GM19099 (cell line): Measurements from ENCODE around the gene C17orf50.

Experiments
- POLR2A ChIP-seq: IDR thresholded peaks from 3 replicates; pipeline ENCODE4 v1.6.1; 2011; ENCODE audit warnings: low read depth; ENCODE audit not compliant: insufficient read length; ENCODE audit errors: extremely low read depth

Gene C17orf50

DNA sequence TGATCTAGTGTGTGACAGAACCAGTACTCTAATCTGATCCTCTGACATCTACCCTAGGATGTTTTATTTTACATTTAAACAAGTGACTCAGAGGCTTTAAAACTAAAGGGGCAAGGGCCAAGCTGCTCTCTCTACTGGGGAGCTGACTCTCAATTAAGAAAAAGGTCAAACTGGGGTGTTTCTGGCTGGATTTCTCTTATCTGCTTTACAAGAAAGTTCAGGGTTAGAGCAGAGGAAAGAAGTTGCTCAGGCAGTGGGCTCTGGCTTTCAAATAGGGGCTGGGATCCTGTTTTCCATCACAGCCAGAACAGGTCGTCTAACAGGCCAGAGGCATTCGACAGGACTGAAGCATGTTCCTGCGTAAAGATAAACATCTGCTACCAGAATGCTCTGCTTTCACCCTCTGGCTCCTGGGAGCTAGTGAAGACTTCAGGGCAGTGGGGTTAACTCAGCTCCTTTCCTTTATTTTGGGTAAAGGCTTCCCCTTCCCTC is 26.3 kb downstream of the C17orf50 start:
- no peak for TF ChIP-seq POLR2A

DNA sequence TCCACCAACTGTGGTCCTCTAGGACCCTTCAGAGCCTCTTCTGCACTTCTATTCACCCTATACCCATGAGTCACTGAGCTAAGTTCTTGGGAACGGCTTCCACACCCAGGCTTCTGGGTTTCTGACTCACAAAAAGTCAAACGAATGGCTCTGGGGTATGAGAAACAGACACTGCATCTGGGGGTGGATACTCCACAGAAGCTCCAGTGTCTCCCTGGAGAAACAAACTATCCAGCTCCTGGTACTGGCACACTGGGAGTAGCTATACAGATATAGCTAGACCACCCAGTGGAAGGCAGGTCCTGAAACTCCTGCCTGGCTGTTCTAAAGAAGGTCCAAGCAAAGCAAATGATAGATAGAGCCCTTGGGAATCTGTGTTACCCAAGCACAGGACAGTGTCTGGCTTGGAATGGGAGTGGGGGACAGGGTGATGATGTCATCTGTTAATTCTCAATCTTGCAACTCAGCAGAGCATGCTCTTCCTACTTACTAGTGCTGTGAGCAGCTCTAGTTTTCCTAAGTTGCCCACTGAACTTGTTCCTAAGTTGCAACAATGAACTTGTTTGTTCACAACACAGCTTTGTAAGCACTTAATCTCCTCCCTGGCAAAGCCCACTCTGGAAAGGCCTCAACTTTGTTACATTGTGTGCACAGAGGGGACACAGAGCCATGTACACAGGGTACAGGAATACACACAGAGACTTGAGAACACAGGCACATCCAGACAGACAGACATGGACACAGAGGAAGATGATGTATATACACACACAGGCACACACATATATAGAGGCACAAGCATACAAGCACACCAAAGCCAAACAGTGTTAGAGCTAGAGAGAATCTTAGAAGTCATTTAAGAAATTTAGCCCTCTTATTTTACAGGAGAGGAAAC is 28.0 kb downstream of the C17orf50 start:
- TF ChIP-seq POLR2A: no peak

DNA sequence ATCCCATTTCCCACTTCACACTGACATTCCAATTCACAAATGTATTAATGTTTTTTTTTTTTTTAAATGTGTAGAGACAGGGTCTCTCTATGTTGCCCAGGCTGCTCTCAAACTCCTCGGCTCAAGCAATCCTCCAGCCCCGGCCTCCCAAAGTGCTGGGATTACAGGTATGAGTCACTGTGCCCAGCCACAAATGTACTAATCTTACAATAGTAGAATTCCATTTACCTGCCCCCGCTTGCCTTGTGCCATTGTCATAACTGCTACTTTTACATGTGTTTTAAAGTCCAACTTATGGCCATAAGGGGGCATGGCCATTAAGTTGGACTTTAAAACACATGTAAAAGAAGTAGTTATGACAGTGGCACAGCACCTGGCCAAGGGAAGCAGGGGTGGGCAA is 30.2 kb downstream of the C17orf50 start:
- TF ChIP-seq POLR2A: no peak

DNA sequence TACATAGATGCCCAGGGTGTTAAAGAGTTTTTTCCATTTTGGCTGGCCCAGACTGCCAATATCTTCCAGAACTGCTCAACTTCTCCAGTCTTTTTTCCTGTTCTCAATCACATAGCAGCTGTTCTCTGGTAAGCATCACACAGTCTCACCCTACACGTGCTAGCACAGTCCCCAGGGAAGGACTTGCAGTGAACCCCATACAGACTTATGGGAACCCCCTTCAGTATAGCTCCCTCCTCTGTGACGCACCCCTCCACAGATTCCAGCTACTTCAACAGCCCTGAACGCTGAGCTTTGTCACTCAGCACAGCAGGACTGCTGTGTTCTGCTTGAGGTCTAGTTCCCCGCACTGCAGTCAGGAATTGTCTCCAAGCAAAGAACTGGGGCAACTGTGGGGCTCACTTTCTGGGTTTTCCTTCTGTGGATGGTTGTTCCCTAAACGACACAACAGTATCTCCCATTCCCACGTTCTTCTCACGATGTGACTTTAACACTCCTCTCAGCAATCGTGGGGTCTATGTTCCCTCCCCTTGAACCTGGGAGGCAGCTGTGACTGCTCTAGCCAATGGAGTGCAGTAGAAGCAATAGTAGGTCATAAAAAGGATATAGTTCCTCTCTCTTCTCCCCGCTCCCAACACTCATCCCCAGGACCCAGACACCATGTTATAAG is 31.1 kb downstream of the C17orf50 start:
- no peak for TF ChIP-seq POLR2A

DNA sequence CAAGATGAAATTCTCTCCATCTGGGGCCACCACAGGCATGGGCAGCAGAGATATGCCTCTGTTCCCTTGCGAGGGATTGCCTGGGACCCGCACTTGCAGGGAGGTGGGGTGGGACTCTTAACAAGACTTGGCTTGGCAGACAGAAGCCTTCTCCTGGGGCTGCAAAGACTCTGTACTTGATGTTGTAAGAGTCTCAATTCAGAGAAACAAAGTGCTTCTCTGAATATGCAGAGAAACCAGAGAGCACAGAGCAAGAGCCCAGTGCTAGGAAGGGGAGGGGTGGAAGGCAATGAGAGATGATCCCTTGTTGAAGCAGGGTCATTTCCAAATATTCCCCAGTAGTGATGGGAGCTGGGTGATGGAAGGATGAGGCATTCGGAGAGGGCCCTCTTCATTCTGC is 32.6 kb downstream of the C17orf50 start:
- TF ChIP-seq POLR2A: no peak

DNA sequence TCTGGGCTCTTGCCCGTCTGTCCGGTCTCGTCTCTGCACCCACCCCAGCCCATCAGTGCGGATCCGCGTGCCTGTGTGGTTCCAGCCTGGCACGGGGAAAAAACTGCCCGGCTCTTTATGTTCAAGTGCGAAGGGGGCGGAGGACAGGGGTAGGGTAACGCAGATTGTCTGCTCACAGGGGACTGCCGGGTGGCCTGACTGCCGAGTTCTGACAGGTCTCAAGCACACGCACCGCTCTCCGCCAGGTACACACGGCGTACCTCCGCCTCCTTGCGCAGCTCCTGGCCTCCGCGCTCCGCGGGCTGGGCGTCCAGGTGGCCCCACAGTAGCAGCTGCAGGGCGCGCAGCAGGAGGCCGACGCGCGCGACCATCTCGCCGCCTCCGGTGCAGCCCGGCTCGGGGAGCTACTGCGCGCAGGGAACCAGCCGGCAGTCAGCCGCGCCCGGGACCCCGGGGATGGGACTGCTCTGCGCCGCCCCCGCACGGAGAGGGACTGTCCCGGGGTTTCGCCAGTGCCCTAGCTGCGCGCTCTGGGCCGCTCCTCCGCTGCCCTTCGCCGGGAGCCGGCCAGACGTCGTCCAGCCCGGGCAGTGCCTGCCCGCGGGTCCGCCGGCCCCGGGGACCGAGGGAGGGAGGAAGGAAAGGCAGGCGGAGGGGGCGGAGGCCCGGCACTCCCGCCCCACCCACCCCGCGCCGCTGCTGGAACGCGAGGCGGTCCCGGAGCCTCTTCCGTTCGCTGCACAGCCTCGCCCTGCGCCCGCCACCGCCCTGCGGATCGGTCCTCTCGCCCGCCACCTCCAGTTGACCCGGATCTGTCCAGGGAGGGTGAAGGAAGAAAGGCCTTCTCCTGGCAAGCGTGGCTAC is 34.6 kb downstream of the C17orf50 start, which contains the start of gene MMP28:
MMP28 (minus strand) TSS at position 635 of the 864 bp plus-strand sequence; CDS start at position 371, 264 bp downstream.
- no peak for TF ChIP-seq POLR2A

DNA sequence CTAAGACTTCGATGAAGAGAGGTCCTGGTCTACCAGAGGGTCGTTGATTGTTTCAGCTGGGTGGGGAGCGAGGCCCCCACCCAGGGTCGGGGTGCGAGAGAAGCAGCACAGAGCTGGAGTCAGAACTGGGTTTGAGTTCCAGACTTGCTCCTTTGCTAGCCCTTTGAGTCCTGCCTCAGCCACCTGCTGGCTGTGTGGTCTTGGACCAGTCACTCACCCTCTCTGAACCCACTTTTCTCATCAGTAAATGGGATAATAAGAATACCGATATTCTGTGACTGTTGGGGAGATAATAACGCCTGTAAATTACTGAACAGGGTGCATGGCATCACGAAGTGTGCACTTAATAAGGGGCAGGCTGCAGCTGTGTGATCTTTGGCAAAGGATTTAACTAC is 35.2 kb downstream of the C17orf50 start:
- TF ChIP-seq POLR2A: no peak

DNA sequence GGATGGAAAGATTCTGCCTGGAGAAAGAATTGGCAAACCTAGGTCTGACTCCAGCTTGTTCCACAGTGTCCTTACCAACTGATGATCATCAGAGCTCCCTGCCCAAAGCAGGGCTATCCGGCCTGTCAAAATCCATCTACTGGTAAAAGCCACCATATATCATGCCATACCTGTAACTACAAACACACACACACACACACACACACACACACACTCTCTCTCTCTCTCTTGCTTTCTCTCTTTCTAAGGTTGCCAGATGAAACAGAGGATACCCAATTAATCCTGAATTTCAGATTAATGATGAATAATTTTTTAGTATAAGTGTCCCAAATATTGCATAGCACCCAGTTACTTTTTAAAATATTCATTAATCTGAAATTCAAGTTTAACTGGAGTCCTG is 36.3 kb downstream of the C17orf50 start:
- no peak for TF ChIP-seq POLR2A

DNA sequence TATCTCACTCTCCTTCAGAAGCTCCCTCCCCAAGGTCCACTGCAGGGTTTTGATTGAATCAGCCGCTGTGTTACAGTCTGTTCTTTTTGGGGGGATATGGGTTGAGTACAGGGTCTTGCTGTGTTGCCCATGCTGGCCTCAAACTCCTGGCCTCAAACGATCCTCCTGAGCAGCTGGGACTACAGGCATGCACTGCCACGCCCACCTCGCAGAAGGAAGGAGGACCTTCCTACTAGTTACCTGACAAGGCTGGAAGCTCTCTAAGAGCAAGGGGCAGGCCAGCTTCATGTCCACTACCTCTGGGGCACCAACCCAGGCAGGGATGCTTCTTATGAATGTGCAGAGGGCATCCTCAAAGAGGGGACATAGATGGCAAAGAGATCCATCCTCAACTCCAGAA is 36.7 kb downstream of the C17orf50 start:
- TF ChIP-seq POLR2A: no peak

DNA sequence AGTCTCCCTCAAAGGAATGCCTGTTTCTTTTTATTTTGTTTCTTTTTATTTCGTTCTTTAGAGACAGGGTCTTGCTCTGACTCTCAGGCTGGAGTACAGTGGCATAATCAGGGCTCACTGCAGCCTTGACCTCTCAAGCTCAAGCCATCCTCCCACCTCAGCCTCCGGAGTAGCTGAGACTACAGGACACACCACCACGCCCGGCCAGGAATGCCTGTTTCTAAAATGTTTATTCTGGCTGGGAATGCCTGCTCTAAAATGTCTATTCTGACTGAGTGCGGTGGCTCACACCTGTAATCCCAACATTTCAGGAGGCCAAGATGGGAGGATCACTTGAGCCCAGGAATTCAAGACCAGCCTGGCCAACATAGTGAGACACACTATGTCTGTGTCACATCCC is 37.2 kb downstream of the C17orf50 start:
- no peak for TF ChIP-seq POLR2A

DNA sequence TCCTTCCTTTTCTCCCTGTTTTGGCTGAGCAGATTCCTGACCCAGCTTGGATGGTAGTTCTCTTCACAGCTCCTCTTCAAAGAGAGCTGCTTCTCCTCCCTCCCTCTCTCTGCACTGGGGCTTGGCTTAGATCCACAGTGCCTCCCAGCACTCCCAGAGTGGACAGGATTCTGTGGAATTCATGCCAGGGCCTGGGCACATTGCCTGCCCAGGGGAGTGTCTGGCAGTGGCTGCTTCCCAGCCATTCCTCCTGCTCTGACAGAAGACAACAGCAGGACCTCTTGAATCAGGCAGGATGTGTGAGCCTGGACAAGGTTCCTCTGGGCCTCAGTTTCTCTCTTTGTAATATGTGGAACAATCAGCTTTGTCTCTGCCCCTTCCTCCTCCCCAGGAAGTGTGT is 39.3 kb downstream of the C17orf50 start:
- no peak for TF ChIP-seq POLR2A

DNA sequence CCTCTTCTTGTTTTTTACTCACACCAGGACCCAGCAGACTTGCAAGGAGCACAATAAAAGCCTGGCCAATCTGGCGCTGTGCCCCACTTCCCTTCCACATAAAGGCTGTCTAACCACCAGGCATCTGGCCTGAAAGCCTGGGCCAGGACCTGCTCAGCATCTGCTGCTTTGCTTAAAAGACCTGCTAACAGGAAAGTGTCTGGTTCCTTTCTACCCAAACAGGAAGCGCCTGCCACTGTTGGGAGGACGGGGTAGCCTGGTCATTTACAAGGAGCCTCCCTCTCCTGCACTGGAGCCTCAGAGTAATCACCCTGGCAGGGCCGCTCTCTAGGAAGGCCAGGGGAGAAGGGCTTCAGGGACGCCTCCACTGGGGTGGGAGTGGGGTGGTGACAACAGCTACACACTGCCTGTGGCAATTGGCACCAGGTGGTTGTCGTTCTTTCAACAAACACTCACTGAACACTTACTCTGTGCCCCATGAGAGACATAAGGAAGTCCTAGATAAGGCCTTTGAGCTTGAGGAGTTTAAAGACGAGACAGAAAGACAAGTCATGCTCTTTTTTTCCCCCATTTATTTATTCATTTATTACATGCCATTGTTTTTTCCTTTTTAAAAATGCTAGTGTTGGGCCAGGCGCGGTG is 41.0 kb downstream of the C17orf50 start:
- no peak for TF ChIP-seq POLR2A

DNA sequence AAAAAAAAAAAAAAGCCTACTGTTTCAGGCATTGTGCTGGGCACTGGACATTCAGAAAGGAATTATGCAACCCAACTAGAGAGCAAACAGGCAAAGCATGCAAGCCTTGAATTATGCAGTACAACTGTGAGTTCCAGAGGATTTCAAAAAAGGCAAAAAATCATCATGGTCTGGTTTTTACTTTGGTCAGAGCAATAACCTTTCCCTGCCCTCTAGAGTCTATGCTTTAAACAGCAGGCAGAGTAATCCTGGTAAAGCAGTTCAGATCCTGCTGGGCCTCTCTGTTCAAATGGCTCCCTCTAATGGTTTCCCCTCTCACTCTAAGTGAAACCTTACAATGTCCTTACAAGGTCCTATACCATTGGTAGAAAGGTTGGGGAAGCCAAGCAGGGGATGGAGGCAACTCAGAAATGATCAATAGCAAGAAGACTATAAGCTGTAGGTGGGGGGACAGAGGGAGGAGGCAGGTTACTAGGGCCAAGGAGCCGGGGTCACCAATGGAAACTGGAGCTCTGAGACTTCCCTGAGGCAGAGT is 44.0 kb downstream of the C17orf50 start:
- no peak for TF ChIP-seq POLR2A
